ENCODE data around the gene FAAP24. TPM values are rescaled to one million over a fixed set of nuclear protein-coding genes. Genes with fewer than 3 reads are reported as not detected.
"Not testable (repeated sequence)": the region's sequence is repeated elsewhere in the genome, so short reads cannot be mapped to it uniquely, and the experiment has no call there.

Gene FAAP24
- total RNA-seq, 1 donor from 2014 or later: 6.9 TPM

DNA sequence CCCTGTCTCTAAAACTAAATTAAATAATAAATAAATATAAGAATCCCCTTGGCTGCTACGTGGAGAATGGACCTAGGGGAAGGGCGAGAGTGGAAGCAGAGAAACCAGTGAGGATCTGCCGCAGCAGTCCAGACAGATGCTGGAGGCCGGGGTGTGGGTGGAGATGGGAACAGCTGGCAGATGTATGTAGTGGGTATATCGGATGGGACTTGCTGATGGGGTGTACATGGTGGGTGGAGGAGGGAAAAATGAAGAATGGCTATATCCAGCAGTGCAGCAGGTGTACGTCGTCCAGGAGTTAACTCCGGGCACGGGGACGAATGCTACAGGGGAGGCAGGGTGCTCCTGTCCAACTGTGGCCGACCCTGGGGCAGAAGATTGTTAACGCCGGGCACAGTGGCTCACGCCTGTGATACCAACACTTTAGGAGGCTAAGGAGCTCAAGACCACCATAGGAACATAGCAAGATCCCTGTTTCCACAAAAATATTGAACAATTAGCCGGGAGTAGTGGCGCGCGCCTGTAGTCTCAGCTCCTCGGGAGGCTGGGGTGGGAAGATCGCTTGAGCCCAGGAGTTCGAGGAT, 938 bp upstream of the FAAP24 start:
- Mint-ChIP-seq H3K36me3 (ENCODE audit: low read depth) (peaks cover 11% of the 10 kb centered on the region), H3K4me1 (peaks cover 22% of the 10 kb centered on the region), H3K9me3 (no peaks in the 10 kb centered on the region), H3K4me3 (peak overlapping the region; percentile 100), H3K27me3 (ENCODE audit: low read depth) (no peaks in the 10 kb centered on the region), H3K27ac (ENCODE audit: unreplicated experiment) (peak overlapping the region; percentile 91)
- DNase-seq (ENCODE audit: low read depth, low spot score): no peak
- TF ChIP-seq, protein P1, sequence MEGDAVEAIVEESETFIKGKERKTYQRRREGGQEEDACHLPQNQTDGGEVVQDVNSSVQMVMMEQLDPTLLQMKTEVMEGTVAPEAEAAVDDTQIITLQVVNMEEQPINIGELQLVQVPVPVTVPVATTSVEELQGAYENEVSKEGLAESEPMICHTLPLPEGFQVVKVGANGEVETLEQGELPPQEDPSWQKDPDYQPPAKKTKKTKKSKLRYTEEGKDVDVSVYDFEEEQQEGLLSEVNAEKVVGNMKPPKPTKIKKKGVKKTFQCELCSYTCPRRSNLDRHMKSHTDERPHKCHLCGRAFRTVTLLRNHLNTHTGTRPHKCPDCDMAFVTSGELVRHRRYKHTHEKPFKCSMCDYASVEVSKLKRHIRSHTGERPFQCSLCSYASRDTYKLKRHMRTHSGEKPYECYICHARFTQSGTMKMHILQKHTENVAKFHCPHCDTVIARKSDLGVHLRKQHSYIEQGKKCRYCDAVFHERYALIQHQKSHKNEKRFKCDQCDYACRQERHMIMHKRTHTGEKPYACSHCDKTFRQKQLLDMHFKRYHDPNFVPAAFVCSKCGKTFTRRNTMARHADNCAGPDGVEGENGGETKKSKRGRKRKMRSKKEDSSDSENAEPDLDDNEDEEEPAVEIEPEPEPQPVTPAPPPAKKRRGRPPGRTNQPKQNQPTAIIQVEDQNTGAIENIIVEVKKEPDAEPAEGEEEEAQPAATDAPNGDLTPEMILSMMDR (conservative IDR thresholded peaks at IDR 0.05): no peak

DNA sequence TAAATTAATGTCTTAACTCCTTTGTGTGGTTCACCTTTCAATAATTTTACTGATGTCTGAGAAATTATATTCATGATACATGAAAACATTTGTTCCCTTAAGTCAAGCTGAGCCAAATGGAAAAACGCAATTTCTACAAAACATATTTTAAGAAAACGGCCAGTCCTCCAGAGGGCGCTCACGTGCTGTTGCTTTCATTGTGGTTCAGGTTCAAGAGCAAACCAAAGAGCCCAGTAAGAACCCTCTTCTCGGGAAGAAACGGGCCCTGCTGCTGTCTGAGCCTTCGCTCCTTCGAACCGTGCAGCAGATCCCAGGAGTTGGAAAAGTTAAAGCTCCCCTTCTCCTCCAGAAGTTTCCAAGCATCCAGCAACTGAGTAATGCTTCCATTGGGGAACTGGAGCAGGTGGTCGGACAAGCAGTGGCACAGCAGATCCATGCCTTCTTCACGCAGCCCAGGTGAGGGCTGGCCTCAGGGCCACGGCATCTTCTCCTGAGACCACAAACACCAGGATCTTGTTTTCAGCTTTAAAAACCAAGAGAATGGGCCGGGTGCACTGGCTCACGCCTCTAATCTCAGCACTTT, 4.3 kb downstream of the FAAP24 start:
- DNase-seq (ENCODE audit: low read depth, low spot score): peak; percentile 81
- Mint-ChIP-seq H3K4me1 (peaks cover 14% of the 10 kb centered on the region), H3K9me3 (no peaks in the 10 kb centered on the region), H3K27me3 (ENCODE audit: low read depth) (no peaks in the 10 kb centered on the region), H3K4me3 (peak overlapping the region; percentile 67), H3K27ac (ENCODE audit: unreplicated experiment) (no peak overlapping the region), H3K36me3 (ENCODE audit: low read depth) (peaks cover 9% of the 10 kb centered on the region)
- TF ChIP-seq, protein P1 (conservative IDR thresholded peaks at IDR 0.05): peak; percentile 86

DNA sequence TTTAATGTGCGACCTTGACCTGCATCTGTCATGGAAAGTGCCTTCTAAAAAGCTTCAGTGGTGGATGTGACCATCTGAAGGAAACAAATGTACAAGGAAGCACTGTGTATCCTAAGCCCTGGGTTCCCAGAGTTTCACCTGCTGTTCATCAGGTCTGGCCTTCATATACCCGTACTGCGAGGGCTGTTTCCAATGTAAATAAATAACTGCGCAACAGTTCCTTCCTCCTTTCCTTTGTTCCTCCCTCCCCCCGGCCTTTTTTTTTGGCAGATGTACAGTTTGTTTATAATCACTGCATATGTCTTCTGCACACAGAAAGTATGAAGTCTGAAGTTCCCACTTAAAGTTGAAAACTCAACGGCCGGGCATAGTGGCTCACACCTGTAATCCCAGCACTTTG, 5.2 kb downstream of the FAAP24 start:
- H3K36me3 Mint-ChIP-seq (ENCODE audit: low read depth): peaks cover 5% of the 10 kb centered on the region
- no peaks in the 10 kb centered on the region for H3K9me3 Mint-ChIP-seq
- H3K27me3 Mint-ChIP-seq (ENCODE audit: low read depth): no peaks in the 10 kb centered on the region
- H3K27ac Mint-ChIP-seq (ENCODE audit: unreplicated experiment): no peak overlapping the region
- no peak overlapping the region for H3K4me3 Mint-ChIP-seq
- TF ChIP-seq, protein P1 (conservative IDR thresholded peaks at IDR 0.05): no peak
- peaks cover 6% of the 10 kb centered on the region for H3K4me1 Mint-ChIP-seq
- no peak for DNase-seq (ENCODE audit: low read depth, low spot score)

DNA sequence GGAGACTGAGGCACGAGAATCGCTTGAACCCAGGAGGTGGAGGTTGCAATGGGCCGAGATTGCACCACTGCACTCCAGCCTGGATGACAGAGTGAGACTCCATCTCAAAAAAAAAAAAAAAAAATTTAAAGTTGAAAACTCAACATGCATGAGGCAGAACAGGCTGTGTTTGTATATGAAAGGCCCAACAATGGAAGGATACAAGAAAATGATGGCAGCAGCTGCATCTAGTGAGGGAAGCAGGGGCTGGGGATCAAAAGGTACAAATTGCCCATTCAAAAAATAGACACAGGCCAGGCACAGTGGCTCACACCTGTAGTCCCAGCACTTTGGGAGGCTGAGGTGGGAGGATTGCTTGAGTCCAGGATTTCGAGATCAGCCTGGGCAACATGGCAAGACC, 5.8 kb downstream of the FAAP24 start:
- not testable (repeated sequence) for DNase-seq (ENCODE audit: low read depth, low spot score); H3K36me3 Mint-ChIP-seq (ENCODE audit: low read depth); H3K9me3 Mint-ChIP-seq; H3K4me1 Mint-ChIP-seq; H3K27me3 Mint-ChIP-seq (ENCODE audit: low read depth); H3K4me3 Mint-ChIP-seq; H3K27ac Mint-ChIP-seq (ENCODE audit: unreplicated experiment)

DNA sequence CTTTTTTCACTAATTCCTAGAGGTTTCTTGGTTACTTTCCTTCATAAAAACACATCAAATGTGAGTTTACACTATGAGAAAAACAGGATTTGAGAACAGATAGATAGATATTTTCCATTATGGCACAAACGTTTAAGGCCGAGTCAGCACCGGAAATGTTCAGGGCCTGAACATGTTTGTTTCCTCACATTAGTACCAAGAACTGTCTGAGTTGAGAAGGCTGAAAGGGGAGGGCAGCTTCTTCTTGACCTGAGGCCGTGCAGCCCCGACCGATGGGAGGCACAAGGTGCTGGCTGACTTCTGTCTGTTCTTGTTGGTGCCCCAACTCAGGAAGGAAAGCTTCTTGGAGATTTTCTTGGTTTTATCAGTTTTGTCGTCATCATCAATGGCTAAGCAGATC, 7.8 kb downstream of the FAAP24 start:
- H3K36me3 Mint-ChIP-seq (ENCODE audit: low read depth); DNase-seq (ENCODE audit: low read depth, low spot score); H3K27ac Mint-ChIP-seq (ENCODE audit: unreplicated experiment); H3K4me1 Mint-ChIP-seq; H3K27me3 Mint-ChIP-seq (ENCODE audit: low read depth); H3K4me3 Mint-ChIP-seq; H3K9me3 Mint-ChIP-seq: not testable (repeated sequence)

DNA sequence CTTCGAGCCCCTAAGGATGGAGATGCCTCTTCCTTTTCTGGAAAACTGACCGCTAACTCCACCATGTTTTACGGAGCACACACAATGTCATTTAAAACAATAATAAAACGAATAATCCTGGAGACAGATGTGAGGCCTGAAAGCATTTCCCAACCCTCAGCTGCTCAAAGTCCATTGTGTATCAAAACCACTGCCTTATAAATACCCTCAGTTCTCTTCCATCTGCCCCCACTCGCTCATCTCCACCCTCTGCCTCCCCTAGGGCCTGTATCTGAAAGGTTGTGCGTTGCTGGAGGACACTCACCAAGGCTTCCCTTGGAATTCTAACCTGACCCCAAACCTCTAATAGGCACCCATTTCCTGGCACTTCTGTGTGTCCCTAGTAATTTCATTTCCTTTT, 10.4 kb downstream of the FAAP24 start:
- not testable (repeated sequence) for H3K27me3 Mint-ChIP-seq (ENCODE audit: low read depth); H3K27ac Mint-ChIP-seq (ENCODE audit: unreplicated experiment); H3K9me3 Mint-ChIP-seq; H3K4me3 Mint-ChIP-seq; H3K36me3 Mint-ChIP-seq (ENCODE audit: low read depth); H3K4me1 Mint-ChIP-seq; DNase-seq (ENCODE audit: low read depth, low spot score)

DNA sequence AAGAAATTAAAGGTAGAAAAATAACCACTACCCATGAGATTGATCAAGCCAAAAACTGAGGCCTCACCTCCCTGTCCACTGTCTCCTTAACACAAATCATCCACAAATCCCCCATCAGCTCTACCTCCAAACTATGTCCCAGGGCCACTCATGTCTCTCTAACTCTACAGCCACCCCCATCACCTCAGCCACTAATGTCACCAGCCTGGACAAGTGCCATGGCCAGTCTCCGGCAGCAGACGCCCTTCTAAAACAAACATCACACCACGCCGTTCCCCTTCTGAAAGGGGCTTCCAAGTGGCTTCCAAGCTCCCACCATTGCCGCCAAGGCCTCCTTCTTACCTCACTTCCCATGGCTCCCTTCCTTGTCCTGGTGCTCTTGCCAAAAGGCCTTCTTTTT, 16.2 kb downstream of the FAAP24 start:
- H3K36me3 Mint-ChIP-seq (ENCODE audit: low read depth); H3K9me3 Mint-ChIP-seq; H3K4me3 Mint-ChIP-seq; H3K4me1 Mint-ChIP-seq; DNase-seq (ENCODE audit: low read depth, low spot score); H3K27me3 Mint-ChIP-seq (ENCODE audit: low read depth): not testable (repeated sequence)
- peak overlapping the region; percentile 79 for H3K27ac Mint-ChIP-seq (ENCODE audit: unreplicated experiment)
